GM21367 (cell line): ENCODE results near the gene CCDC106.
A peak's percentile ranks its signal among the peaks of the same experiment; 100 is the strongest.

ENCODE experiments used
- ATAC-seq: cut with Tn5 transposase; IDR thresholded peaks from one replicate; pipeline ENCODE4 v1.9.1; 2021; ENCODE audit not compliant: unreplicated experiment

The CCDC106 gene

GRCh38 chr19:55647732-55648584 lies at the start of gene CCDC106:
TSS of gene CCDC106 (plus strand) at chr19:55648212. CDS start at chr19:55649047, 835 bp downstream.
- peak; percentile 28 for ATAC-seq

- ATAC-seq: peak; percentile 36
Measured at GRCh38 chr19:55598719-55599467, 49.1 kb upstream of the CCDC106 start.

GRCh38 chr19:55599468-55599841 lies 48.6 kb upstream of the CCDC106 start, which contains the start of gene FIZ1:
TSS of gene FIZ1 (minus strand) at chr19:55599517. CDS start at chr19:55597865, 1,652 bp downstream.
- ATAC-seq: peak; percentile 36

DNA sequence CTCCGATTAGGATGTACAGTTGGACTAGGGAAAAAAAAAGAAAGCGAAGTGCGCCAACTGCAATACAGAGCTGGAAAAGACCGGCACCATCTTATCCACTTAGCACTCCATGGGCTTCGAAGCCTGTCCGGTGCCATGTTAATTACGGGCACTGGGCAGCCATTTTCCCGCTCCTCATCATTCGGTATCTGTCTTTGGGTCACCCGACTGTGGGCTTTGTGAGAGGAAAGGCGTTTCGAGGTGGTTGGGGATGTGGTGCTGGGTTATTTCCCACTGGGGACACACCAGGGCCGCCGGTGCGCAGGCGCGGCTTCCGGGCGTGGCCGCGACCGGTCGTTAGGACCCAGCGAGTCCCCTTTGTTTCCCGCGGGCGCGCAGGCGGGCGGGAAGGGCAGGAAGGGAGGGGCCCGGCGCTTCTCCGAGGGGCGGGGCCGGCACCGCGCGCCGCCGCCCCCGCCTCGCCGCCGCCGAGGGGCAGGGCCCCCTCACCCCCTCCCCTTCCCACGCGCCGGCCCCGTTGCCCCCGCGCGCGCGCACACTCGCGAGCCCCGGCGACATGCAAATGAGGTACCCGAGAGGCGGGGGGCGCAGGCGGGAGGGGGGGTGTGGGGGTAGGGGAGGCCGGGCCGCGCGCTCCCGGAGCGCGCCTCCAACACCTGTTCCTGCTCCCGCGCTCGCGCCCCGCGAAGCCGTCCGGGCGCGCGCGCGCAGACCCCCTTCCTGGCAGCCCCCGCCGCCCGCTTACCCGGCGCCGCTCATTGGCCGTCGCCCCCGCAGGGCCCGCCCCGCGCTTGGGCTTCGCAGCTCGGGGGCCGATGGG lies 48.0 kb upstream of the CCDC106 start, which contains the start of gene ZNF524:
TSS of gene ZNF524 (plus strand) at position 447 of the 820 bp plus-strand sequence. CDS start 1,825 bp downstream, outside the sequence.
- ATAC-seq: peak; percentile 29

GRCh38 chr19:55600662-55601028 lies 47.4 kb upstream of the CCDC106 start:
- ATAC-seq: no peak

DNA sequence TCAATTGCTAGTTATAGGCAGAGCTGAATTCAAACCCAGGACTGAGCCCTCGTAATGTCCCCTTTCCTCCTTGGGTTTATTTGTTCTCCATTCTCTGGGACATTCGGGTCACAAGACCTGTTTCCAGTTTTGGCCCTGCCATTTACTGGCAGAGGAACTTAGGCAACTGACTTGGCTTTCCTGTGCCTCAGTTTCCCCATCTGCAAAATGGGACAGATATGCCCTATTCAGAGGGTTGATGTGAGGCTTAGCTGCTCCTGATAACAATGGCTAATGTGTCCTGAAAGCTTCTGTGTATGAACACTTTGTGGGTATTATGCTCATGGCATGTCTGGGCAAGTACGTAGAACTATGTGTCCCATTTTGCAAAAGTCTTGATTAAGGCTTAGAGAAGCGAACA lies 46.9 kb upstream of the CCDC106 start:
- no peak for ATAC-seq

- no peak for ATAC-seq
Measured at GRCh38 chr19:55602104-55603001, 45.7 kb upstream of the CCDC106 start.

- no peak for ATAC-seq
Measured at GRCh38 chr19:55603115-55603514, 44.9 kb upstream of the CCDC106 start.

- ATAC-seq: no peak
Measured at GRCh38 chr19:55603581-55604292, 44.3 kb upstream of the CCDC106 start.

GRCh38 chr19:55605207-55605636 lies 42.8 kb upstream of the CCDC106 start:
- ATAC-seq: peak; percentile 44

GRCh38 chr19:55605637-55606470 lies 42.2 kb upstream of the CCDC106 start, which contains the start of gene ZNF865:
TSS of gene ZNF865 (plus strand) at chr19:55605647. CDS start at chr19:55613619, 7,972 bp downstream.
- no peak for ATAC-seq

GRCh38 chr19:55606471-55606787 lies 41.6 kb upstream of the CCDC106 start:
- no peak for ATAC-seq

DNA sequence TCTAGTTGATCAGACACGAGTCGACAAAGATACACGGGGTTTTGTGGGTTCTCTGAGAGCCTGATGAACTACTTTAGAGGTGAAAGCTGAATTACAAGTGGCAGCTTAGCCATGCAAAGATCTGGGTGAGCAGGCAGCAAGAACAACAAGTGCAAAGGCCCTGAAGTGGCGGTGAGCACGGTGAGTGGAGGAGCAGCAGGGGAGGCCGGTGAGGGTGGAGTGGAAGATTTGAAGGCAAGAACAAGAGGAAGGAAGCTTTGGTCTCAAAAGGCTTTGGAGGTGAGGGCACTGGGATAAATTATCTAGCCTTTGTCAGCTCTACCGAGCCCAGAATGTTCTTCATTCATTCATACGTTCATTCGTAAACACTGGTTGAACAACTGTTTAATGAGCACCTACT lies 41.2 kb upstream of the CCDC106 start:
- no peak for ATAC-seq

GRCh38 chr19:55609326-55609725 lies 38.7 kb upstream of the CCDC106 start:
- ATAC-seq: no peak

DNA sequence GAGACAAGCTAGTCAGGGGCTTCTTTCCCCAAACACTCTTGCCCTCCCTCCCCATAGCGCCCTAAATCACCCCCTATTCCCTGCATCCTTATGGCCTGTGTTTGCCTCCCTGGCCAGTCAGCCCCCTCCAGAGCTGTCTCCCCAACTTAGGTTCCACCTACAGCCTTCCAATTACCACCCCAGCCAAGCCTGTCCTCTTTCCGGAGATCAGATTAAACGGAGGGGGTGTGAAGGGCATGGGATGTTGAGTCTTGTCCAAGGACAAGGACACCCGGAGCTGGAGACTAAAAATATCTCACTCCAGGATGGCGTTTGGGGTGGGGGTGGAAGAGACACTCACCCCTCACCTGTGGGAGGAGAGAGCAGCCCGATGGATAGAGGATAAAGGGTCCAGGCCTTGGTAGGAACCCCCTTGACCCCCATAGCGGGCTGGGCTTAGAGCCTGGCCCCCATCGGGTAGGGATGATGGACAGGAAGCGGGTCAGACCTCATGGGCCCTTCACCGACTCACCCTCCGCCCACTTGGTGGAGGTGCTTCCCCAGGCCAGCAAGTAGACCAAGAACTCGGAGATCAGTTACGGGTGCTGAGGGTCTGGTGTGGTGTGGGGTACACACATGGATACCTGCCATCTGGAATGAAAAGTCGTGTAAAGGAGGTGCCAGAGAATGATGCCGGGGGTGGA lies 36.6 kb upstream of the CCDC106 start:
- ATAC-seq: no peak

GRCh38 chr19:55611983-55612645 lies 35.9 kb upstream of the CCDC106 start:
- no peak for ATAC-seq

- ATAC-seq: no peak
Measured at GRCh38 chr19:55613396-55613795, 34.6 kb upstream of the CCDC106 start.
